GM19351 (cell line): ENCODE results near the gene CCDC185.

Source experiments
- ATAC-seq: cut with Tn5 transposase; IDR thresholded peaks from one replicate; pipeline ENCODE4 v1.9.1; 2021; ENCODE audit warnings: mild to moderate bottlenecking, moderate library complexity; ENCODE audit not compliant: unreplicated experiment

Gene CCDC185

GRCh38 chr1:223429313-223429731 lies 36.1 kb downstream of the CCDC185 start:
- no peak for ATAC-seq

GRCh38 chr1:223429821-223430220 lies 36.6 kb downstream of the CCDC185 start:
- ATAC-seq, result no peak

DNA sequence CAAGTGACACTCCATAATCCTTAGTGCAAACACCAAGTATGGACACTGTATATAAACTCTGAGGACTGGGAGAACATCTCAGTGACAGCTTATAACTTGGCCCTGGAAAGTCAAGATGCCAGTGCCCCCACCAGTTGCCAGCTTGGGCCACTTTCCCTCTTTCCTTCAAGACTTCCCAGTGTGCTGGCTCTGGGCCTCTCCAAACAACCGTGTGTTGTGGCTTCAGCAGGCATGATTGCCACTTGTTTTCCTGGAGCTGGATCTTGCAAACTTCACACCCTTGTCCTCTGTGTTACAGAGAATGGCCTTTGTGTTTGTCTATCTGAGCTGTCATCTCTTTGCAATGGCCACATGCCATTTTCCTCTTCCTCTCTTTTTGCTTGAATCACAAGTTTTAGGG lies 37.0 kb downstream of the CCDC185 start:
- ATAC-seq, result no peak

- ATAC-seq, result no peak
Observed at GRCh38 chr1:223437151-223437550, 43.9 kb downstream of the CCDC185 start.

- no peak for ATAC-seq
Observed at GRCh38 chr1:223443397-223443796, 50.2 kb downstream of the CCDC185 start.

- ATAC-seq, result no peak
Observed at GRCh38 chr1:223444411-223444810, 51.2 kb downstream of the CCDC185 start.
